Astrocyte of the cerebellum (primary cell): ENCODE data around the gene PRR7.

Experiments used
- DNase-seq: peaks from one replicate; pipeline ENCODE4 v3.0.0-alpha.2; 2011; ENCODE audit warnings: low read depth
- H3K4me3 ChIP-seq: 2 replicates; pipeline ENCODE4 v1.5.1; 2011; ENCODE audit warnings: mild to moderate bottlenecking, low read depth, low read length, moderate library complexity
- in situ Hi-C: cut with HindIII; loops from 2 replicates; pipeline ENCODE4 v1.10.0; 2017; ENCODE audit warnings: low sequenced_read_pairs
- TF ChIP-seq, protein P1 (sequence below): IDR thresholded peaks from 2 replicates; pipeline ENCODE4 v1.5.1; 2012; ENCODE audit warnings: low read length, low read depth, moderate library complexity, mild to moderate bottlenecking; ENCODE audit errors: missing control alignments

The PRR7 gene

DNA sequence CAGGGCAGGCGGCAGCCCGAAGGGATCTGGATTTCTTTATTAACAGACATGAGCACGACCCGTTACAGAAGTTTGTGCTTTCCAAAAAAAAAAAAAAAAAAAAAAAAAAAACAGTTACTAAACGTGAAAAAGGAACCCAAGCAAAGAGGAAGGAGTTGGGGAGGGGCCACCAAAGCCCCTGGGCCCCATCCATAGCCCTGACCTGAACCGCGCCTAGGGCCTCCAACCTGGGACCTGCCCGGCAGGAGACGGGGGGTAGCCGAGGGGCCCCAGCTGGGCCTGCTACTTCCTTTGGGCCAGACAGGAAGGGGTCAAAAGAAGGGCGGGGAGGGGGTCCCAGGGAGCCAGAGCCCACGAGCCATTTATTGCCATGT, 10.0 kb downstream of the PRR7 start:
- no peak for DNase-seq
- TF ChIP-seq, protein P1, sequence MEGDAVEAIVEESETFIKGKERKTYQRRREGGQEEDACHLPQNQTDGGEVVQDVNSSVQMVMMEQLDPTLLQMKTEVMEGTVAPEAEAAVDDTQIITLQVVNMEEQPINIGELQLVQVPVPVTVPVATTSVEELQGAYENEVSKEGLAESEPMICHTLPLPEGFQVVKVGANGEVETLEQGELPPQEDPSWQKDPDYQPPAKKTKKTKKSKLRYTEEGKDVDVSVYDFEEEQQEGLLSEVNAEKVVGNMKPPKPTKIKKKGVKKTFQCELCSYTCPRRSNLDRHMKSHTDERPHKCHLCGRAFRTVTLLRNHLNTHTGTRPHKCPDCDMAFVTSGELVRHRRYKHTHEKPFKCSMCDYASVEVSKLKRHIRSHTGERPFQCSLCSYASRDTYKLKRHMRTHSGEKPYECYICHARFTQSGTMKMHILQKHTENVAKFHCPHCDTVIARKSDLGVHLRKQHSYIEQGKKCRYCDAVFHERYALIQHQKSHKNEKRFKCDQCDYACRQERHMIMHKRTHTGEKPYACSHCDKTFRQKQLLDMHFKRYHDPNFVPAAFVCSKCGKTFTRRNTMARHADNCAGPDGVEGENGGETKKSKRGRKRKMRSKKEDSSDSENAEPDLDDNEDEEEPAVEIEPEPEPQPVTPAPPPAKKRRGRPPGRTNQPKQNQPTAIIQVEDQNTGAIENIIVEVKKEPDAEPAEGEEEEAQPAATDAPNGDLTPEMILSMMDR: no peak
- no peak overlapping the region for H3K4me3 ChIP-seq
- in situ Hi-C loops: no loop called here

DNA sequence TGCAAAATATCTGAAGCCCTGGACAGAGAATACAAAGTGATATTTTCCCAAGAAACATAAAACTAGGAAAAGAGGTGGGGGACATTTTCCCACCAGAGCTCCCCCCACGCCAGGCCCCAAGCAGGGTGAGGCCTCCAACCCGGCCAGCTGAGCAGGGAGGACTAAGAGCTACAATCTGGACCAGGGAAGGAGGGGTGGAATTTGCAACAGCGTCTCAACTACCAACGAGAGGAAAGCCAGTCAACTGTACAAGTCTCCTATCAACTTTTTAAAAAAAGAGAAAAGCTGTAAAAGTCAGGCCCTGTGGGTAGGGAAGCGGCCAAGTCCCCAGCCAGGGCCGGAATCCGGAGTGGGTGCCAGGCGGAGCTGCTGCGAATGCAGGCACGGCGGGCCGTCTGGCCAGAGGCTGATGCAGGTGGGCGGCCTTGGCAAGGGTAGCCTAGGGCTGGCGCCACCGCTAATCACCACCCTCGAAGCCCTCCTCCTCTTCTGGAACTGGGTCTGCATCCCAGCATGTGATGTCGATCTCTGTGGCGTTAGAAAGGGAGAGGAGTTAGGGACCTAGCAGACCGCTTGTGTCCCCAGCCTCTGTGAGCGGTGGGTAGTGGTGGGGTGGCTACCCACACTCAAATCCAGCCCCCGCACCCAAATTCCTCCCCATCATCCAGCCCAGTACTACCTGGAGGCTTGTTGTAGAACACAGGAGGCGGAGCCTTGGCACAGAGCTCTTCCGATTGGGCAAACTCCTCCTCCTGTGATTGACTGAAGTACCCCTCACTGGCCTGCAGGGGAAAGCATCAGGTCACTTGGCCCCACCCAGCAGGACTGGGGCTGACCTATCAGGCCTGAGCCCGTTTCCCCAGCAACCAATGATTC, 10.6 kb downstream of the PRR7 start:
- in situ Hi-C loops: no loop called here
- DNase-seq: peak; percentile 95
- H3K4me3 ChIP-seq: no peak overlapping the region
- TF ChIP-seq, protein P1: peak; percentile 73

DNA sequence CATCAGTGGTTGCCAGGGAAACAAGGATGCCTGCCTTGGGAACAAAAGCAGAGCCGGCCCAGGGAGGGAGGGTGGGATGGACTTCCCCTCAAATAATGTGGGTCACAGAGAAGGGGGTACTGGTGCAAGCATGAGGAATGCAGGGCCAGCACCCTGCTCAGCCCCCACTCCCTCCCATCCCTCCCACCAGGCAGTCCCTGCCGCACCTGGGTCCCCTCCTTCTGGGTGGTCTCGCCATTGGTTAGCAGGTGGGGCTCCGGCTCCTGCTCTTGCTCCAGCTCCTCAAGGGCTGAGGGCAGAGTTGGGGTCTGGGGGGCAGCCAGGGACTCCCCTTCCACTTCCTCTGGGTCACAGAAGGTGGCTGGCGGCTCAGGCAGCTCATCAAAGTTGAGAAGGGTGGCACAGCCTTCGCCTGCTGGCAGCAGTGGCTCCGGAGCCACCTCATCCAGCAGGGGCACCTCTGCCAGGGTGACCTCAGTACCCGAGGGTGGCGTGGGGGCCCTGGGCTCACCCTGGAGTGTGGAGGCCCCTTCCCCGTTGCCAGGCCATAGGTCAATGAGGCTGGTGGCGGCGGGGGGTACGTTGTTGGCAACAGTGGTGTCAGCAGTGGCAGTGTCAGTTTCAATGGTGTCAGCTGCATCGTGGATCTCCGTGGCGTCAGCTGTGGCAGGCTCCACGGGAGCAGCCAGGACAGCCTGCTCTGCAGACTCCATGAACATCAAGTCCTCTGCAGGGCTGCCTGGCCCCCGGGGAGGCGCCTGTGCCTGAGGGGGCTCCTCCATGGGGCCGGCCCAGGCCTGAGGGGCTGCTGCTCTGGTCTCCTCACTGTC, 11.5 kb downstream of the PRR7 start:
- TF ChIP-seq, protein P1: no peak
- no peak for DNase-seq
- no peak overlapping the region for H3K4me3 ChIP-seq
- in situ Hi-C loops: no loop called here

DNA sequence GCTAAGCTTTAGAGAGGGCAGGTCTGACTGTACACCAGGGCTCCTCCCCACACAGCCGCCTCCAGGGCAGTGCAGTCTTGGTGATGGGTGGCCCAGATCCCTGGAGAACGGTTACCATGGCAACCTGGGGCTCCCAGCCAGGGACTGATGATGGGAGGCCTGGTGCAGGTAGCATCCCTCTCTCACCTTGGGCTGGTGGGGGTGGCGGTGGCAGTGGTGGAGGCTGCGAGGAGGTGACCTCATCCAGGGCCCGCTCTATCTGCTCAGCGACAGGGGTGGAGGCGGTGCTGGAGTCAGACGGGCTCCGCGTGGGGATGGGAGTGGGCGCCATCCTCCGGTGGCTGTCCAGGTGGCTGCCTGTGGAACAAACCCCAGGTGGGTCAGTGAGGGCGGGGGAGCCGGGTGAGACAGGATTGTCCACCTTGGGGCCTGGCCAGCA, 12.3 kb downstream of the PRR7 start:
- no peak for DNase-seq
- TF ChIP-seq, protein P1: no peak
- H3K4me3 ChIP-seq: no peak overlapping the region
- in situ Hi-C loops: no loop called here

DNA sequence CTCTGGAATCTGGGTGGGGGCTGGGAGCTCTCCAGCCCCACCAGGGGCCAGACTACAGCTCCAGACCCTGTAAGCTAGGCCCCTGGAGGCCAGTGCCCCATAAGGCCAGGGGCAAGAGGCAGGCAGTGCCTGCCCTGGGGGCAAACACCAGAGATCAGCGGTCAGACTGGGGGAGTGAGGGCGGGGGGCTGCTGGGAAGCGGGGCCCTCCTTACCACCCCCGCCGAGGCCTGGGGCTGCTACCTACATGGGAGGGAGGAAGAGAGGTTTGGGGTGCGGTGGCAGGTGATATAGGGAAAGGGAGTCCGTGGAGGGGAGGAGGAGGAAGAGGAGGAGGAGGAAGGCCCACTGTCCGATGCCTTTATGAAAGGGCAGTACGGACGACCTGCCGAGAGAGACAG, 12.7 kb downstream of the PRR7 start:
- DNase-seq: no peak
- TF ChIP-seq, protein P1: no peak
- in situ Hi-C loops: no loop called here
- H3K4me3 ChIP-seq: no peak overlapping the region

DNA sequence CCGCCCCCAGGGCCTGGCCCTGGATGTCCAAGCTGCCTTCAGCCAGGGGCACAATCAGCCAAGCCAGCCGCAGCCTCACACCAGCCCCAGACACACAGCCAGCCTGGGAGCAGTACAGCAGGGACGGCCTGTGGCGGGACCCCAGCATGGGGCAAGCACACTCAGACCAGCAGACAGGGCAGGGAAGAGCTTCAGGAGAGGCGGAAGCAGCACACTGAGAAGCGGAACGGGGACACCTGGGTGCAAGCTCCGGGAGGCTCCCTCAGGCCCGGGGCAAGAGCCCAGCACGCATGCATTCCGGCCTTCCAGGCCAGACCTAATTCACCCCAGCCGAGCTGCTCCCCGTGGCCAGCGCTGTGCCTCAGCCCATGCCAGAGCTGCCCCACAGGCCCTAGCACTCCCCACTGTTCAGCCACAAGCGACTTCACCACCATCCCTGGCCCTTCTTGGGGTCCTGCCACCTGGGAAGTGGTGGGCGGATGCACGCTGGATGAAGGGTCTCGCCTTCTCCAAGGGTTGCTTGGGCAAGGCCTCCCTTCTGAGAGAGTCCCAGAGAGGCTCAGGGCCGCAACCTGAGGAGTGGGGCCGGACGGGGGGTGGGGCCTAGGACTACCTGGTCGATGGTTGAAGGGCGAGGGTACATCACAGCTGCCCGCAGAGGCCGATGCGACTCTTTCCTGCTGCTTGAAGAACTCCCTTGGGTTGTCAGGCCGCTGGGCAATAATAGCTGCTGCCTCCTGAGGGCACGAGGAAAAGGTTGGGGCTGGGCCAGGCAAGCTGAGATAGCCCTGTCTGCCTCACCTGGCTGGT, 13.4 kb downstream of the PRR7 start:
- TF ChIP-seq, protein P1: no peak
- H3K4me3 ChIP-seq: no peak overlapping the region
- in situ Hi-C loops: no loop called here
- no peak for DNase-seq
